22Rv1 (cell line): ENCODE results near the gene VSIG2.

ENCODE experiments used
- H3K27ac ChIP-seq: fragments of 450-650 bp; 2 replicates; pipeline ENCODE4 v1.5.1; 2017
- CTCF ChIP-seq: fragments of 450-650 bp; IDR thresholded peaks from 2 replicates; pipeline ENCODE4 v1.5.1; 2017; ENCODE audit warnings: mild to moderate bottlenecking
- ZFX ChIP-seq: fragments of 450-650 bp; IDR thresholded peaks from 2 replicates; pipeline ENCODE4 v1.6.1; 2017; ENCODE audit warnings: antibody characterized with exemption, borderline replicate concordance

Gene VSIG2

GRCh38 chr11:124725719-124726105, 26.3 kb downstream of the VSIG2 start:
- peak overlapping the region; percentile 88 for H3K27ac ChIP-seq
- TF ChIP-seq CTCF (no peak), ZFX (no peak)

- TF ChIP-seq ZFX = no peak
- peak overlapping the region; percentile 88 for H3K27ac ChIP-seq
Observed at GRCh38 chr11:124724979-124725718, 26.9 kb downstream of the VSIG2 start.

GRCh38 chr11:124722176-124722575, 29.9 kb downstream of the VSIG2 start:
- TF ChIP-seq ZFX (no peak), CTCF (no peak)
- no peak overlapping the region for H3K27ac ChIP-seq

GRCh38 chr11:124719534-124719933, 32.5 kb downstream of the VSIG2 start:
- TF ChIP-seq ZFX (no peak), CTCF (no peak)
- H3K27ac ChIP-seq = no peak overlapping the region

- TF ChIP-seq ZFX (no peak), CTCF (no peak)
- H3K27ac ChIP-seq = no peak overlapping the region
Observed at GRCh38 chr11:124718801-124719200, 33.3 kb downstream of the VSIG2 start.

GRCh38 chr11:124717786-124718651, 34.0 kb downstream of the VSIG2 start:
- TF ChIP-seq CTCF (no peak), ZFX (no peak)
- H3K27ac ChIP-seq = no peak overlapping the region

GRCh38 chr11:124717421-124717785, 34.7 kb downstream of the VSIG2 start:
- no peak overlapping the region for H3K27ac ChIP-seq
- TF ChIP-seq CTCF (no peak), ZFX (no peak)
